ENCODE results near the gene HCN3.
A peak's percentile ranks its signal among the peaks of the same experiment; 100 is the strongest.
"Not testable (repeated sequence)": the region's sequence is repeated elsewhere in the genome, so short reads cannot be mapped to it uniquely, and the experiment has no call there.

The HCN3 gene

DNA sequence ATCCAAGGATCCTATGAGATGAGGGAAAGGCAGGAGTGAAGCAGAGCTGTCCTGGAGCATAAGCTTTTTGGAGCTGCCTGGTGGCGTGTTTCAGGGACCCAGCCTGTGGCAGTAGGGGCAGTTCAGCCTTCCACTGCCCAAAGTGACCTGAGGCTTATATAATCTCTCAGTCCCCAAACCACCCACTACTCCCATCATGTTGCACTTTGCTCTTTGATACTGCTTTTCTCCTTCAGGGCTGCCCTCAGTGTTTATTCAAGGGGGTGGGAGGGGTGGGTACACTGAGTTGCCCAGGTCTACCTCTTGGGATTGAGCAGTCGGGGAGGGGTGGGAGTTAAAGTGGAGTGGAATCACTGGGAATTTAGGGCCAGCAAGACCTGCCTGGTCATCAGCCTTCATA, 9.3 kb downstream of the HCN3 start:
- H3K9me3 Mint-ChIP-seq: no peaks in the 10 kb centered on the region
- peaks cover 7% of the 10 kb centered on the region for H3K27me3 Mint-ChIP-seq (ENCODE audit: low read depth)
- H3K36me3 Mint-ChIP-seq (ENCODE audit: low read depth): no peaks in the 10 kb centered on the region
- no peak overlapping the region for H3K4me3 Mint-ChIP-seq
- no peak overlapping the region for H3K27ac Mint-ChIP-seq
- H3K4me1 Mint-ChIP-seq (ENCODE audit: low read depth): no peaks in the 10 kb centered on the region

GRCh38 chr1:155287987-155288543, 10.8 kb downstream of the HCN3 start:
- Mint-ChIP-seq H3K27me3 (ENCODE audit: low read depth) (peaks cover 14% of the 10 kb centered on the region), H3K4me1 (ENCODE audit: low read depth) (no peaks in the 10 kb centered on the region)

GRCh38 chr1:155291006-155291405, 13.7 kb downstream of the HCN3 start:
- not testable (repeated sequence) for H3K9me3 Mint-ChIP-seq; H3K4me3 Mint-ChIP-seq; H3K4me1 Mint-ChIP-seq (ENCODE audit: low read depth); H3K36me3 Mint-ChIP-seq (ENCODE audit: low read depth); H3K27ac Mint-ChIP-seq
- peaks cover 39% of the 10 kb centered on the region for H3K27me3 Mint-ChIP-seq (ENCODE audit: low read depth)

More at GRCh38 chr1:155287987-155288543, 10.8 kb downstream of the HCN3 start:
- Mint-ChIP-seq H3K4me3 (no peak overlapping the region), H3K36me3 (ENCODE audit: low read depth) (no peaks in the 10 kb centered on the region), H3K9me3 (no peaks in the 10 kb centered on the region), H3K27ac (no peak overlapping the region)

GRCh38 chr1:155293086-155293749, 16.0 kb downstream of the HCN3 start:
- Mint-ChIP-seq H3K36me3 (ENCODE audit: low read depth) (peaks cover 8% of the 10 kb centered on the region), H3K4me1 (ENCODE audit: low read depth) (peaks cover 7% of the 10 kb centered on the region), H3K27ac (no peak overlapping the region), H3K9me3 (no peaks in the 10 kb centered on the region), H3K27me3 (ENCODE audit: low read depth) (peaks cover 60% of the 10 kb centered on the region), H3K4me3 (no peak overlapping the region)

GRCh38 chr1:155294520-155295182, 17.4 kb downstream of the HCN3 start:
- H3K9me3 Mint-ChIP-seq: no peaks in the 10 kb centered on the region
- peaks cover 63% of the 10 kb centered on the region for H3K27me3 Mint-ChIP-seq (ENCODE audit: low read depth)
- H3K27ac Mint-ChIP-seq: no peak overlapping the region
- peaks cover 9% of the 10 kb centered on the region for H3K4me1 Mint-ChIP-seq (ENCODE audit: low read depth)
- H3K36me3 Mint-ChIP-seq (ENCODE audit: low read depth): peaks cover 8% of the 10 kb centered on the region
- H3K4me3 Mint-ChIP-seq: peak overlapping the region; percentile 42

- H3K9me3 Mint-ChIP-seq: no peaks in the 10 kb centered on the region
- peaks cover 9% of the 10 kb centered on the region for H3K4me1 Mint-ChIP-seq (ENCODE audit: low read depth)
- H3K27me3 Mint-ChIP-seq (ENCODE audit: low read depth): peaks cover 59% of the 10 kb centered on the region
- no peak overlapping the region for H3K27ac Mint-ChIP-seq
- peaks cover 8% of the 10 kb centered on the region for H3K36me3 Mint-ChIP-seq (ENCODE audit: low read depth)
- H3K4me3 Mint-ChIP-seq: no peak overlapping the region
These were observed 18.1 kb downstream of the HCN3 start for GRCh38 chr1:155295183-155295941.

- H3K4me3 Mint-ChIP-seq: no peak overlapping the region
- peaks cover 8% of the 10 kb centered on the region for H3K36me3 Mint-ChIP-seq (ENCODE audit: low read depth)
- peaks cover 9% of the 10 kb centered on the region for H3K4me1 Mint-ChIP-seq (ENCODE audit: low read depth)
- H3K27me3 Mint-ChIP-seq (ENCODE audit: low read depth): peaks cover 59% of the 10 kb centered on the region
- no peak overlapping the region for H3K27ac Mint-ChIP-seq
- H3K9me3 Mint-ChIP-seq: no peaks in the 10 kb centered on the region
These were observed 18.6 kb downstream of the HCN3 start for GRCh38 chr1:155295942-155296267.

DNA sequence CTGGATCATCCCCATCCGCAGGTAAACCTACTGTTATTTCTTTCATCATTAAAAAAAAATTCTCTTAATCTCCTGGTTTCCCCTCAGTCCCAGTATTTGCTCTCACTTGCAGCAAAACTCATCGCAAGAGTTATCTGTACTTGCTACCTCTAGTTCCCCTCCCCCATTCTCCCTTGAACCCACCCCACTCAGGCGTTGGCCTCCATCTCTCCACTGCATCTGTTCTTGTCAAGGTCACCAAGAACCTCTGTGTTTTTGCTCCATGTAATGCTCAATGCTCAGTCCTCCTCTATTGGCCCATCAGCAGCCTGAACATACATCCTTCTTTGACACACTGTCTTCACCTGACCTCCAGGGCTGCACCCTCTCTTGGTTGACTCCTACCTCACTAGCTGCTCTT, 19.4 kb downstream of the HCN3 start:
- no peak overlapping the region for H3K27ac Mint-ChIP-seq
- H3K4me1 Mint-ChIP-seq (ENCODE audit: low read depth): peaks cover 9% of the 10 kb centered on the region
- H3K9me3 Mint-ChIP-seq: no peaks in the 10 kb centered on the region
- peaks cover 55% of the 10 kb centered on the region for H3K27me3 Mint-ChIP-seq (ENCODE audit: low read depth)
- H3K36me3 Mint-ChIP-seq (ENCODE audit: low read depth): peaks cover 8% of the 10 kb centered on the region
- H3K4me3 Mint-ChIP-seq: no peak overlapping the region

DNA sequence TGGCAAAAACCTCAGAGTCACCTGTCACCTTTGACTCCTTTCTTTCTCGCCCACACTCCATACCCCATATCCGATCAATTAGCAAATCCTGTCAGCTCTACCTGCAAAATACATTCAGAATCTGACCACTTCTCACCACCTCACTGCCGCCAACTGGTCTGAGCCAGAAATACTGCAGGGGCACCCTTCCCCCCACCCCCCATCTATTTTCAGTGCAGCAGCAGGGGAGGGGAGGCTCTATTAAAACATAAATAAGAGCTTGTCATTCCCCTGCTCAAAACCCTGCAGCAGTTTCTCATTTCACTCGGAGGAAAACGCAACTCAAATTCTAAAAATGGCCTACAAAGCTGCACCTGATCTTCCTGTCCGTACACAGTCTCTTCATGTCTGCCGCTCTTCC, 20.1 kb downstream of the HCN3 start:
- Mint-ChIP-seq H3K4me3 (no peak overlapping the region), H3K27me3 (ENCODE audit: low read depth) (peaks cover 51% of the 10 kb centered on the region), H3K9me3 (no peaks in the 10 kb centered on the region), H3K27ac (no peak overlapping the region), H3K4me1 (ENCODE audit: low read depth) (peaks cover 9% of the 10 kb centered on the region), H3K36me3 (ENCODE audit: low read depth) (peaks cover 8% of the 10 kb centered on the region)

- peaks cover 8% of the 10 kb centered on the region for H3K36me3 Mint-ChIP-seq (ENCODE audit: low read depth)
These were observed 22.8 kb downstream of the HCN3 start for GRCh38 chr1:155300024-155300423.

GRCh38 chr1:155300553-155301329, 23.5 kb downstream of the HCN3 start:
- Mint-ChIP-seq H3K27ac (no peak overlapping the region), H3K4me1 (ENCODE audit: low read depth) (peaks cover 5% of the 10 kb centered on the region), H3K4me3 (no peak overlapping the region), H3K9me3 (no peaks in the 10 kb centered on the region), H3K36me3 (ENCODE audit: low read depth) (peaks cover 7% of the 10 kb centered on the region), H3K27me3 (ENCODE audit: low read depth) (peaks cover 27% of the 10 kb centered on the region)

More at GRCh38 chr1:155300024-155300423, 22.8 kb downstream of the HCN3 start:
- no peaks in the 10 kb centered on the region for H3K9me3 Mint-ChIP-seq
- H3K27me3 Mint-ChIP-seq (ENCODE audit: low read depth): peaks cover 30% of the 10 kb centered on the region
- no peak overlapping the region for H3K27ac Mint-ChIP-seq
- H3K4me1 Mint-ChIP-seq (ENCODE audit: low read depth): peaks cover 5% of the 10 kb centered on the region
- H3K4me3 Mint-ChIP-seq: no peak overlapping the region

DNA sequence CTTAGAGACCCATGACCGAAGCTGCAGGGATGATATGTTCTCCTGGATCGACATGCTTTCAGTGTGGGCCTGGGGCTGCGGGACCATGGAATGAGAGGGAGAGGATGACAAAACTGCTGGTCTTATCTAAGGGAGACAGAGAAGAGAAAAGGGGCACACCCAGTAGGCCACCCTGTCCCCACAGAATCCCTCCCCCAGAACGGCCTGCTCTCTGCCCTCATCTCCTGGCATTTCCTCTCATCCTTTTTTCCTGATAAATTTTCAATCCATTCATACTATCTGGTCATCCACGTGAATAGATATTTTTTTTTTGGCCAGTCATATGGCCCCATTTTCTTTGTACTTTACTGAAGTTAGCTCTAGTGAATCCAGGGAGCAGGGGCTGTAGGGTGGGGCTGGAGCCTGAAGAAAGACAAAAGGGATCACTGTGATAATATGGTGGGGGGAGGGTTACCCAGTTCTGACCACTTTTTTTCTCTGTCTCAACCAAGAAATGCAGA, 24.1 kb downstream of the HCN3 start, which contains the start of gene PKLR:
Gene PKLR, minus strand, starts transcription at position 97 of the 500 bp plus-strand sequence. Its CDS starts 43 bp downstream, at position 54.
- Mint-ChIP-seq H3K4me3 (no peak within 1 kb of the TSS), H3K4me1 (ENCODE audit: low read depth) (peaks cover 8% of the 10 kb centered on the region), H3K36me3 (ENCODE audit: low read depth) (peaks cover 6% of the 10 kb centered on the region), H3K27me3 (ENCODE audit: low read depth) (peaks cover 20% of the 10 kb centered on the region), H3K27ac (no peak within 1 kb of the TSS), H3K9me3 (no peaks in the 10 kb centered on the region)

DNA sequence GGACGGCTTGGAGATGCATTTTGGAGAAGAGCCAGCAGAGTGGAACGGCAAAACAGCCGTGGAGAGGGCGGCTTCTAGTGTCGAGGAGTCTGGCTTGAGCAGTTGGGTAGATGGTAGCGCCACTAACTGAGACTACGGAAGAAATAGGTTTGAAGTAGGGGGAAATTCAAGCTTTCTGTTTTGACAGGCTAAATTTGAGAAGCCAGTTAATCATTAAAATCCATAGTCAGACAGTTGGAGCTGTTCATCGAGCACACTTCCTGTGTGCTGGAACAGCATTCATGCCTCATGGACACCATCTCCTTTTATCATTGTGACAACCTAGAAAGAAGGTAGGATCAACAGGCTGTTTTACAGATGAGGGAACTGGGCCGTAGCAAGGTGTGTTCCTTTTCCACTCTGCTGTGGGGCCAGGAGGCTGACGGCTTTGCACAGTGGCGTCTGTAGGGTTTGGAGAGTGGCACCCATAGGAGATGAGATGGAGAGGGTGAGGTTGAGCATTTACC, 27.3 kb downstream of the HCN3 start:
- no peaks in the 10 kb centered on the region for H3K9me3 Mint-ChIP-seq
- H3K4me1 Mint-ChIP-seq (ENCODE audit: low read depth): peaks cover 11% of the 10 kb centered on the region
- H3K27ac Mint-ChIP-seq: no peak overlapping the region
- peaks cover 6% of the 10 kb centered on the region for H3K36me3 Mint-ChIP-seq (ENCODE audit: low read depth)
- H3K27me3 Mint-ChIP-seq (ENCODE audit: low read depth): no peaks in the 10 kb centered on the region
- H3K4me3 Mint-ChIP-seq: no peak overlapping the region
